HCT116 (cell line): ENCODE results near the gene RNASET2. TPM values are rescaled to one million over a fixed set of nuclear protein-coding genes. Genes with fewer than 3 reads are reported as not detected.

ENCODE experiments used
- ATAC-seq: fragments of 200-7000 bp; cut with Tn5 transposase; 2 replicates; pipeline ENCODE4 v1.9.1; 2020; ENCODE audit warnings: mild to moderate bottlenecking, moderate library complexity
- BruUV-seq: library from RNA; stranded (reverse); fragments of 400-500 nt; replicated peaks from 2 replicates; lab custom pipeline; 2021; lab: Mats Ljungman, UMichigan
- CTCF ChIA-PET: fragments of 300-600 bp; sonication (Branson Sonifier 250); formaldehyde crosslinking; loops from one replicate; lab custom pipeline; 2021; ENCODE audit warnings: antibody characterized with exemption; lab: Charles Lee
- POLR2A ChIA-PET: fragments of 300-600, 350-600 bp; sonication (Branson Sonifier 250); formaldehyde crosslinking; loops from one replicate; lab custom pipeline; 2021; ENCODE audit warnings: antibody characterized with exemption; lab: Charles Lee
- RAD21 ChIA-PET, 2 experiments: fragments of 300-600 bp; sonication (Branson Sonifier 250); formaldehyde crosslinking; loops; one replicate each; lab custom pipeline; 2023; ENCODE audit warnings: low total read pairs in 2 of 2; ENCODE audit not compliant: uncharacterized antibody in 2 of 2, unreplicated experiment in 2 of 2, low non-redundant PET in 1 of 2; lab: Charles Lee
- DNase-seq: peaks from one replicate; pipeline ENCODE4 v3.0.0-alpha.2; 2010; ENCODE audit warnings: low read depth, low spot score
- H2AFZ ChIP-seq: fragments of 200-600 bp; shearing (Covaris generic), sonication (generic); 2 replicates; pipeline ENCODE4 v1.6.1; 2017; ENCODE audit warnings: low read depth, mixed run types, mixed read lengths, antibody characterized with exemption, low read length; ENCODE audit not compliant: poor library complexity, severe bottlenecking
- H3K27ac ChIP-seq: 2 replicates; pipeline ENCODE4 v1.5.1; 2012; ENCODE audit warnings: low read depth, low read length
- H3K27me3 ChIP-seq: fragments of 200-600 bp; sonication (generic); 2 replicates; pipeline ENCODE4 v1.6.1; 2016; ENCODE audit warnings: mixed run types, low read length, mixed read lengths; ENCODE audit not compliant: insufficient read depth
- H3K36me3 ChIP-seq, 2 experiments: fragments of 200-500 bp in 1 of 2; fragments of 200-600 bp in 1 of 2; sonication (Bioruptor generic) in 1 of 2; sonication (generic) in 1 of 2; 2 replicates each; pipeline versions ENCODE4 v1.5.1 to v1.6.1; 2014 to 2016; ENCODE audit warnings: low read length in 2 of 2, inconsistent platforms in 1 of 2, mixed read lengths in 1 of 2, mixed run types in 1 of 2; ENCODE audit not compliant: insufficient read depth in 2 of 2, control insufficient read depth in 1 of 2
- H3K4me1 ChIP-seq, 2 experiments: fragments of 200-600 bp in 1 of 2; sonication (generic) in 1 of 2; 2 replicates each; pipeline versions ENCODE4 v1.5.1 to v1.6.1; 2012 to 2017; ENCODE audit warnings: low read length in 2 of 2, inconsistent platforms in 1 of 2, mild to moderate bottlenecking in 1 of 2, mixed read lengths in 1 of 2, mixed run types in 1 of 2, moderate library complexity in 1 of 2; ENCODE audit not compliant: insufficient read depth in 2 of 2, control insufficient read depth in 1 of 2
- H3K4me2 ChIP-seq: fragments of 200-600 bp; sonication (generic); 2 replicates; pipeline ENCODE4 v1.6.1; 2017; ENCODE audit warnings: mixed run types, low read length, mixed read lengths
- H3K4me3 ChIP-seq, 2 experiments: fragments of 200-600 bp in 1 of 2; sonication (generic) in 1 of 2; replicated peaks in 1 of 2; 2 replicates each; pipeline ENCODE4 v1.5.1; 2011 to 2016; ENCODE audit warnings: low read length in 2 of 2, control low read depth in 1 of 2, low read depth in 1 of 2, mild to moderate bottlenecking in 1 of 2, mixed read lengths in 1 of 2, mixed run types in 1 of 2
- H3K79me2 ChIP-seq: fragments of 200-600 bp; sonication (generic); 2 replicates; pipeline ENCODE4 v1.6.1; 2017; ENCODE audit warnings: mild to moderate bottlenecking, mixed run types, low read length, moderate library complexity, mixed read lengths; ENCODE audit not compliant: insufficient read depth
- H3K9ac ChIP-seq: fragments of 200-600 bp; sonication (generic); 2 replicates; pipeline ENCODE4 v1.6.1; 2016; ENCODE audit warnings: low read length, mixed read lengths
- H3K9me2 ChIP-seq: fragments of 200-600 bp; sonication (generic), shearing (Covaris generic); 2 replicates; pipeline ENCODE4 v1.6.1; 2017; ENCODE audit warnings: mixed run types, mild to moderate bottlenecking, moderate library complexity; ENCODE audit not compliant: insufficient read depth
- H3K9me3 ChIP-seq, 2 experiments: fragments of 200-500 bp in 1 of 2; fragments of 200-600 bp in 1 of 2; sonication (Bioruptor generic) in 1 of 2; sonication (generic) in 1 of 2; 2 replicates each; pipeline ENCODE4 v1.6.1; 2014 to 2017; ENCODE audit warnings: low read length in 2 of 2, mixed read lengths in 2 of 2, inconsistent platforms in 1 of 2, low read depth in 1 of 2, mild to moderate bottlenecking in 1 of 2, mixed run types in 1 of 2, moderate library complexity in 1 of 2; ENCODE audit not compliant: control insufficient read depth in 1 of 2, insufficient read depth in 1 of 2
- H4K20me1 ChIP-seq: fragments of 200-600 bp; sonication (generic), shearing (Covaris generic); 2 replicates; pipeline ENCODE4 v1.6.1; 2017; ENCODE audit warnings: mixed run types, mild to moderate bottlenecking, moderate library complexity; ENCODE audit not compliant: insufficient read depth
- CBX3 ChIP-seq: IDR thresholded peaks from 2 replicates; pipeline ENCODE4 v1.6.1; 2012; ENCODE audit warnings: low read depth
- CEBPB ChIP-seq: IDR thresholded peaks from 2 replicates; pipeline ENCODE4 v1.6.1; 2012; ENCODE audit warnings: low read depth
- EGR1 ChIP-seq: IDR thresholded peaks from 2 replicates; pipeline ENCODE4 v1.6.1; 2012; ENCODE audit warnings: low read depth
- ELF1 ChIP-seq: IDR thresholded peaks from 2 replicates; pipeline ENCODE4 v1.6.1; 2012; ENCODE audit warnings: low read depth, borderline replicate concordance
- JUND ChIP-seq: IDR thresholded peaks from 2 replicates; pipeline ENCODE4 v1.6.1; 2012
- POLR2A ChIP-seq: IDR thresholded peaks from 2 replicates; pipeline ENCODE4 v1.7.0; 2011; ENCODE audit warnings: borderline replicate concordance; ENCODE audit not compliant: insufficient read depth, insufficient read length; ENCODE audit errors: extremely low read depth
- SRF ChIP-seq: IDR thresholded peaks from 2 replicates; pipeline ENCODE4 v1.6.1; 2012; ENCODE audit warnings: low read depth
- TCF7L2 ChIP-seq: IDR thresholded peaks from 2 replicates; pipeline ENCODE4 v1.7.0; 2011; ENCODE audit warnings: borderline replicate concordance, inconsistent platforms; ENCODE audit not compliant: insufficient read depth, insufficient read length; ENCODE audit errors: extremely low read depth
- YY1 ChIP-seq: IDR thresholded peaks from 2 replicates; pipeline ENCODE4 v1.6.1; 2011; ENCODE audit warnings: low read length, low read depth, moderate library complexity, mild to moderate bottlenecking; ENCODE audit not compliant: insufficient replicate concordance; ENCODE audit errors: extremely low read depth
- ZNF274 ChIP-seq: fragments of 200-500 bp; sonication (Bioruptor generic); IDR thresholded peaks from 2 replicates; pipeline ENCODE4 v1.6.1; 2014; ENCODE audit warnings: mild to moderate bottlenecking, low read depth, low read length, inconsistent platforms
- intact Hi-C: fragments of 100-400 bp; cut with micrococcal nuclease; formaldehyde crosslinking; loops from 2 replicates; pipeline ENCODE4 v1.10.0; 2022
- total RNA-seq: library from RNA; stranded (reverse); gene quantifications from one replicate; pipeline ENCODE4 v1.2.1, GENCODE V29; 2021; ENCODE audit not compliant: unreplicated experiment
- TF ChIP-seq, protein P1 (sequence below): IDR thresholded peaks from 2 replicates; pipeline ENCODE4 v1.6.1; 2011; ENCODE audit warnings: mild to moderate bottlenecking, low read length, moderate library complexity; ENCODE audit not compliant: insufficient replicate concordance; ENCODE audit errors: extremely low read depth
- TF ChIP-seq, protein P2 (sequence below), 3 experiments: fragments of 200-600 bp in 1 of 3; sonication (generic) in 1 of 3; IDR thresholded peaks in 2 of 3; conservative IDR thresholded peaks in 1 of 3; 2 replicates each; pipeline ENCODE4 v1.5.1; 2012 to 2017; ENCODE audit warnings: low read depth in 2 of 3, low read length in 2 of 3, antibody characterized with exemption in 1 of 3, borderline replicate concordance in 1 of 3, control low read depth in 1 of 3, mild to moderate bottlenecking in 1 of 3, mixed read lengths in 1 of 3, mixed run types in 1 of 3, moderate library complexity in 1 of 3; ENCODE audit not compliant: insufficient read depth in 1 of 3
- TF ChIP-seq, protein P3 (sequence below): IDR thresholded peaks from 2 replicates; pipeline ENCODE4 v1.6.1; 2012; ENCODE audit warnings: low read depth

RNASET2 gene
- total RNA-seq, 1 experiment from 2014 or later: 32.8 TPM

DNA sequence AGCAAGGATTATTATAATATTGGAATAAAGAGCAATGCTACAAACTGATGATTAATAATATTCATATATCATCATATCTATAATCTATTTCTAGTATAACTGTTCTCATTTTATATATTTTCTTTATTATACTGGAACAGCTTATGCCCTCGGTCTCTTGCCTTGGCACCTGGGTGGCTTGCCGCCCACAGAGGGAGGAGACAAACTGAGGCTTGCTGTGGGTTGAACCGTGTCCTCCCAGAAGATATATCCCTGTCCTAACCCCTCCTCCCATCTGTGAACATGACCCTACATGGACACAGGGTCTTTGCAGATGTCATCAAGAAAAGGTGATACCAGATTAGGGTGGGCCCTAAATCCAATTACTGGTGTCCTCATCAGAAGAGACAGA, 4.7 kb downstream of the RNASET2 start:
- ATAC-seq: no peak
- Histone ChIP-seq H3K27me3 (no peaks in the 10 kb centered on the region), H3K36me3 (peaks cover 5 to 16% of the 10 kb centered on the region in 2 experiments; a peak in 1 of 4 replicates), H3K9ac (no peak overlapping the region), H3K79me2 (no peaks in the 10 kb centered on the region), H3K27ac (no peak overlapping the region), H3K9me2 (no peaks in the 10 kb centered on the region), H3K9me3 (no peaks in the 10 kb centered on the region), H3K4me1 (peaks cover 0 to 13% of the 10 kb centered on the region in 2 experiments; a peak in 1 of 4 replicates), H4K20me1 (no peaks in the 10 kb centered on the region), H3K4me3 (no peak overlapping the region), H3K4me2 (no peak overlapping the region), H2AFZ (no peak overlapping the region)
- DNase-seq: no peak
- BruUV-seq: no TSS peak
- CTCF ChIA-PET: interaction anchor here (1.0 to 2.9 kb wide), 4 partner anchors 37 to 190 kb away, joined by 3 to 21 read pairs (median 7); no protein-coding TSS in a partner anchor
- RAD21 ChIA-PET: interaction anchor here (1.0 to 1.7 kb wide), 3 partner anchors 165 to 177 kb away, joined by 3 to 6 read pairs (median 3); no protein-coding TSS in a partner anchor
- intact Hi-C loops: loop anchor here (1.0 to 2.0 kb wide), 2 partner anchors 165 to 176 kb away; no protein-coding TSS in a partner anchor
- no peak for TF ChIP-seq ZNF274
- no peak for TF ChIP-seq JUND
- TF ChIP-seq SRF: no peak
- TF ChIP-seq, protein P1, sequence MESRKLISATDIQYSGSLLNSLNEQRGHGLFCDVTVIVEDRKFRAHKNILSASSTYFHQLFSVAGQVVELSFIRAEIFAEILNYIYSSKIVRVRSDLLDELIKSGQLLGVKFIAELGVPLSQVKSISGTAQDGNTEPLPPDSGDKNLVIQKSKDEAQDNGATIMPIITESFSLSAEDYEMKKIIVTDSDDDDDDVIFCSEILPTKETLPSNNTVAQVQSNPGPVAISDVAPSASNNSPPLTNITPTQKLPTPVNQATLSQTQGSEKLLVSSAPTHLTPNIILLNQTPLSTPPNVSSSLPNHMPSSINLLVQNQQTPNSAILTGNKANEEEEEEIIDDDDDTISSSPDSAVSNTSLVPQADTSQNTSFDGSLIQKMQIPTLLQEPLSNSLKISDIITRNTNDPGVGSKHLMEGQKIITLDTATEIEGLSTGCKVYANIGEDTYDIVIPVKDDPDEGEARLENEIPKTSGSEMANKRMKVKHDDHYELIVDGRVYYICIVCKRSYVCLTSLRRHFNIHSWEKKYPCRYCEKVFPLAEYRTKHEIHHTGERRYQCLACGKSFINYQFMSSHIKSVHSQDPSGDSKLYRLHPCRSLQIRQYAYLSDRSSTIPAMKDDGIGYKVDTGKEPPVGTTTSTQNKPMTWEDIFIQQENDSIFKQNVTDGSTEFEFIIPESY: no peak
- TF ChIP-seq TCF7L2: no peak
- no peak for TF ChIP-seq EGR1
- TF ChIP-seq CBX3: no peak
- TF ChIP-seq, protein P2, sequence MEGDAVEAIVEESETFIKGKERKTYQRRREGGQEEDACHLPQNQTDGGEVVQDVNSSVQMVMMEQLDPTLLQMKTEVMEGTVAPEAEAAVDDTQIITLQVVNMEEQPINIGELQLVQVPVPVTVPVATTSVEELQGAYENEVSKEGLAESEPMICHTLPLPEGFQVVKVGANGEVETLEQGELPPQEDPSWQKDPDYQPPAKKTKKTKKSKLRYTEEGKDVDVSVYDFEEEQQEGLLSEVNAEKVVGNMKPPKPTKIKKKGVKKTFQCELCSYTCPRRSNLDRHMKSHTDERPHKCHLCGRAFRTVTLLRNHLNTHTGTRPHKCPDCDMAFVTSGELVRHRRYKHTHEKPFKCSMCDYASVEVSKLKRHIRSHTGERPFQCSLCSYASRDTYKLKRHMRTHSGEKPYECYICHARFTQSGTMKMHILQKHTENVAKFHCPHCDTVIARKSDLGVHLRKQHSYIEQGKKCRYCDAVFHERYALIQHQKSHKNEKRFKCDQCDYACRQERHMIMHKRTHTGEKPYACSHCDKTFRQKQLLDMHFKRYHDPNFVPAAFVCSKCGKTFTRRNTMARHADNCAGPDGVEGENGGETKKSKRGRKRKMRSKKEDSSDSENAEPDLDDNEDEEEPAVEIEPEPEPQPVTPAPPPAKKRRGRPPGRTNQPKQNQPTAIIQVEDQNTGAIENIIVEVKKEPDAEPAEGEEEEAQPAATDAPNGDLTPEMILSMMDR (IDR thresholded peaks at IDR 0.05 in 2 of 3, conservative IDR thresholded peaks at IDR 0.05 in 1 of 3; ENCODE audit: borderline replicate concordance in 1 of 3, insufficient read depth in 1 of 3, low read depth in 2 of 3, low read length in 2 of 3): no peak
- no peak for TF ChIP-seq YY1
- no peak for TF ChIP-seq CEBPB
- TF ChIP-seq, protein P3, sequence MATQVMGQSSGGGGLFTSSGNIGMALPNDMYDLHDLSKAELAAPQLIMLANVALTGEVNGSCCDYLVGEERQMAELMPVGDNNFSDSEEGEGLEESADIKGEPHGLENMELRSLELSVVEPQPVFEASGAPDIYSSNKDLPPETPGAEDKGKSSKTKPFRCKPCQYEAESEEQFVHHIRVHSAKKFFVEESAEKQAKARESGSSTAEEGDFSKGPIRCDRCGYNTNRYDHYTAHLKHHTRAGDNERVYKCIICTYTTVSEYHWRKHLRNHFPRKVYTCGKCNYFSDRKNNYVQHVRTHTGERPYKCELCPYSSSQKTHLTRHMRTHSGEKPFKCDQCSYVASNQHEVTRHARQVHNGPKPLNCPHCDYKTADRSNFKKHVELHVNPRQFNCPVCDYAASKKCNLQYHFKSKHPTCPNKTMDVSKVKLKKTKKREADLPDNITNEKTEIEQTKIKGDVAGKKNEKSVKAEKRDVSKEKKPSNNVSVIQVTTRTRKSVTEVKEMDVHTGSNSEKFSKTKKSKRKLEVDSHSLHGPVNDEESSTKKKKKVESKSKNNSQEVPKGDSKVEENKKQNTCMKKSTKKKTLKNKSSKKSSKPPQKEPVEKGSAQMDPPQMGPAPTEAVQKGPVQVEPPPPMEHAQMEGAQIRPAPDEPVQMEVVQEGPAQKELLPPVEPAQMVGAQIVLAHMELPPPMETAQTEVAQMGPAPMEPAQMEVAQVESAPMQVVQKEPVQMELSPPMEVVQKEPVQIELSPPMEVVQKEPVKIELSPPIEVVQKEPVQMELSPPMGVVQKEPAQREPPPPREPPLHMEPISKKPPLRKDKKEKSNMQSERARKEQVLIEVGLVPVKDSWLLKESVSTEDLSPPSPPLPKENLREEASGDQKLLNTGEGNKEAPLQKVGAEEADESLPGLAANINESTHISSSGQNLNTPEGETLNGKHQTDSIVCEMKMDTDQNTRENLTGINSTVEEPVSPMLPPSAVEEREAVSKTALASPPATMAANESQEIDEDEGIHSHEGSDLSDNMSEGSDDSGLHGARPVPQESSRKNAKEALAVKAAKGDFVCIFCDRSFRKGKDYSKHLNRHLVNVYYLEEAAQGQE: no peak
- TF ChIP-seq ELF1: no peak
- no peak for TF ChIP-seq POLR2A
- POLR2A ChIA-PET: no interaction called here
